Panc1 (cell line): ENCODE data around the gene RTCB.

Experiments used
- CTCF ChIP-seq: fragments of 450-650 bp; IDR thresholded peaks from 2 replicates; pipeline ENCODE4 v1.5.1; 2017; ENCODE audit warnings: mild to moderate bottlenecking
- TCF7L2 ChIP-seq: IDR thresholded peaks from 2 replicates; pipeline ENCODE4 v1.6.1; 2011; ENCODE audit warnings: mild to moderate bottlenecking, low read depth, low read length, inconsistent platforms
- TF ChIP-seq, protein P1 (sequence below), 2 experiments: IDR thresholded peaks; 2 replicates each; pipeline ENCODE4 v1.6.1; 2011 to 2012; ENCODE audit warnings: low read depth in 2 of 2, control low read depth in 1 of 2, low read length in 1 of 2, mild to moderate bottlenecking in 1 of 2, moderate library complexity in 1 of 2; ENCODE audit not compliant: insufficient read depth in 1 of 2

DNA sequence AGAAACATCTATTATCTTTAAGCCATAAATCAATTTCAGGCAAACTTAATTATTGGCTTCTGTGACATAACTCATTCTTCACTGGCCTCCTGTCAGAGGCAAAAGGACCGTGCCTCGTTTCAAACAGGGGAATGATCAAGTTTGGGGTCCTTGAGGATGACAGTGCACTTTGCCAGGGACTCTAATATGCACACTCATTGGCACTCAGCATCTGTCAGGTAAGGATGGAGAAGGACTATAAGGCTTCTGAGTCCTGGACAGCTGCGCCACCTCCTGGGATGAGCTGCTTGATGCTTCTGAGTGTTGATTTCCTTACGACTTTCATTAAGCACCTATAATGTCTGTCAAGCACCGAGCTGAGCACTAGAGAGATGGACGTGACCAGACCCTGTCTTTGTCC, 32.0 kb upstream of the RTCB start:
- TF ChIP-seq, protein P1, sequence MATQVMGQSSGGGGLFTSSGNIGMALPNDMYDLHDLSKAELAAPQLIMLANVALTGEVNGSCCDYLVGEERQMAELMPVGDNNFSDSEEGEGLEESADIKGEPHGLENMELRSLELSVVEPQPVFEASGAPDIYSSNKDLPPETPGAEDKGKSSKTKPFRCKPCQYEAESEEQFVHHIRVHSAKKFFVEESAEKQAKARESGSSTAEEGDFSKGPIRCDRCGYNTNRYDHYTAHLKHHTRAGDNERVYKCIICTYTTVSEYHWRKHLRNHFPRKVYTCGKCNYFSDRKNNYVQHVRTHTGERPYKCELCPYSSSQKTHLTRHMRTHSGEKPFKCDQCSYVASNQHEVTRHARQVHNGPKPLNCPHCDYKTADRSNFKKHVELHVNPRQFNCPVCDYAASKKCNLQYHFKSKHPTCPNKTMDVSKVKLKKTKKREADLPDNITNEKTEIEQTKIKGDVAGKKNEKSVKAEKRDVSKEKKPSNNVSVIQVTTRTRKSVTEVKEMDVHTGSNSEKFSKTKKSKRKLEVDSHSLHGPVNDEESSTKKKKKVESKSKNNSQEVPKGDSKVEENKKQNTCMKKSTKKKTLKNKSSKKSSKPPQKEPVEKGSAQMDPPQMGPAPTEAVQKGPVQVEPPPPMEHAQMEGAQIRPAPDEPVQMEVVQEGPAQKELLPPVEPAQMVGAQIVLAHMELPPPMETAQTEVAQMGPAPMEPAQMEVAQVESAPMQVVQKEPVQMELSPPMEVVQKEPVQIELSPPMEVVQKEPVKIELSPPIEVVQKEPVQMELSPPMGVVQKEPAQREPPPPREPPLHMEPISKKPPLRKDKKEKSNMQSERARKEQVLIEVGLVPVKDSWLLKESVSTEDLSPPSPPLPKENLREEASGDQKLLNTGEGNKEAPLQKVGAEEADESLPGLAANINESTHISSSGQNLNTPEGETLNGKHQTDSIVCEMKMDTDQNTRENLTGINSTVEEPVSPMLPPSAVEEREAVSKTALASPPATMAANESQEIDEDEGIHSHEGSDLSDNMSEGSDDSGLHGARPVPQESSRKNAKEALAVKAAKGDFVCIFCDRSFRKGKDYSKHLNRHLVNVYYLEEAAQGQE (IDR thresholded peaks at IDR 0.05; ENCODE audit: insufficient read depth in 1 of 2, low read depth in 2 of 2, low read length in 1 of 2): no peak
- peak; percentile 70 for TF ChIP-seq CTCF
- no peak for TF ChIP-seq TCF7L2
